GM06990 (cell line): ENCODE results near the gene NPS.

Experiments
- DNase-seq: peaks from one replicate; pipeline ENCODE4 v3.0.0-alpha.2; 2011; ENCODE audit not compliant: insufficient read length; ENCODE audit errors: extremely low read depth
- H3K27me3 ChIP-seq: replicated peaks from 2 replicates; pipeline ENCODE4 v1.6.0; 2011; ENCODE audit warnings: low read length; ENCODE audit not compliant: control insufficient read depth, insufficient read depth
- H3K36me3 ChIP-seq: 2 replicates; pipeline ENCODE4 v1.5.1; 2011; ENCODE audit warnings: low read length; ENCODE audit not compliant: control insufficient read depth, insufficient read depth
- H3K4me3 ChIP-seq: replicated peaks from 2 replicates; pipeline ENCODE4 v1.5.1; 2011; ENCODE audit warnings: low read depth, mild to moderate bottlenecking, control low read depth, low read length
- TF ChIP-seq, protein P1 (sequence below): IDR thresholded peaks from 2 replicates; pipeline ENCODE4 v1.5.1; 2011; ENCODE audit warnings: low read length, control low read depth, mild to moderate bottlenecking, inconsistent platforms; ENCODE audit not compliant: insufficient read depth, poor library complexity, severe bottlenecking

The NPS gene

DNA sequence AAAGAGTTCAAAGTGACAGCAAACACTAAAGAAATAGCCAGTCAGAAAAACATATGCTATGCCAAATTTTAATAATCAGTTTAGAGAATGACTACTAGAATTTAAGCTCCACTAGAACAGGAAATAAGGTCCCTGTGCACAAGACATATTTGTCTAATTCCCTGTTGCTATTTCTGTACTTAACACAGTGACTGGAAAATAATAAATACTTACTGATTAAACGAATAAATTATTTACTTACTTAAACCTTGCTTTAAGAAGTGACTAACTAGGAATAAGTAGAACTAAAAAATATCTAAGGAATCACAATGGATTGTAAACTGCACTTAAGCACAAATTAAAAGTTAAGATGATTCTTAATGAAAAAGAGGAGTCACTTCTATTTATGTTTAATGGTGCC lies 22.3 kb downstream of the NPS start:
- TF ChIP-seq, protein P1, sequence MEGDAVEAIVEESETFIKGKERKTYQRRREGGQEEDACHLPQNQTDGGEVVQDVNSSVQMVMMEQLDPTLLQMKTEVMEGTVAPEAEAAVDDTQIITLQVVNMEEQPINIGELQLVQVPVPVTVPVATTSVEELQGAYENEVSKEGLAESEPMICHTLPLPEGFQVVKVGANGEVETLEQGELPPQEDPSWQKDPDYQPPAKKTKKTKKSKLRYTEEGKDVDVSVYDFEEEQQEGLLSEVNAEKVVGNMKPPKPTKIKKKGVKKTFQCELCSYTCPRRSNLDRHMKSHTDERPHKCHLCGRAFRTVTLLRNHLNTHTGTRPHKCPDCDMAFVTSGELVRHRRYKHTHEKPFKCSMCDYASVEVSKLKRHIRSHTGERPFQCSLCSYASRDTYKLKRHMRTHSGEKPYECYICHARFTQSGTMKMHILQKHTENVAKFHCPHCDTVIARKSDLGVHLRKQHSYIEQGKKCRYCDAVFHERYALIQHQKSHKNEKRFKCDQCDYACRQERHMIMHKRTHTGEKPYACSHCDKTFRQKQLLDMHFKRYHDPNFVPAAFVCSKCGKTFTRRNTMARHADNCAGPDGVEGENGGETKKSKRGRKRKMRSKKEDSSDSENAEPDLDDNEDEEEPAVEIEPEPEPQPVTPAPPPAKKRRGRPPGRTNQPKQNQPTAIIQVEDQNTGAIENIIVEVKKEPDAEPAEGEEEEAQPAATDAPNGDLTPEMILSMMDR = no peak
- no peak overlapping the region for H3K4me3 ChIP-seq
- no peaks in the 10 kb centered on the region for H3K36me3 ChIP-seq
- H3K27me3 ChIP-seq = no peaks in the 10 kb centered on the region
- no peak for DNase-seq

DNA sequence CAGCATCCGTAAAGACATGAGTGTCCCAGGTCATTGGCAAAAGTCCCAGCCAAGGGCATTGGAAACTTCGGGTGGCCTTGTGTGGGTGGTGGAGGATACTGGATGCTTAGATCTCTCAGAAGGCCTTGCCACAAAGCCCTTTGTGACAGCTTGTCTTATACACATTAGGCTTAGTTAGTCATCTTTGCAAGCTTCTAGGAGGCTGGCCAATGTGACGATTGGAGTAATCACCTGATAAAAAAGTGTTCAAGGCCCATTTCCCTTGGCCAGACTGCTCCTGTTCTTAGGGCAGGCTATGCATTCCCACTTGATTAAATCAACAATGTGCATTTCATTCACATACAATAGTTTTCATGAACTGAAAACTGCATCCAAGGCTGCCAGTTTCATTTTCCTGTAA lies 26.9 kb downstream of the NPS start:
- Histone ChIP-seq H3K27me3 (no peaks in the 10 kb centered on the region), H3K4me3 (no peak overlapping the region), H3K36me3 (no peaks in the 10 kb centered on the region)
- no peak for DNase-seq
- TF ChIP-seq, protein P1 = no peak

DNA sequence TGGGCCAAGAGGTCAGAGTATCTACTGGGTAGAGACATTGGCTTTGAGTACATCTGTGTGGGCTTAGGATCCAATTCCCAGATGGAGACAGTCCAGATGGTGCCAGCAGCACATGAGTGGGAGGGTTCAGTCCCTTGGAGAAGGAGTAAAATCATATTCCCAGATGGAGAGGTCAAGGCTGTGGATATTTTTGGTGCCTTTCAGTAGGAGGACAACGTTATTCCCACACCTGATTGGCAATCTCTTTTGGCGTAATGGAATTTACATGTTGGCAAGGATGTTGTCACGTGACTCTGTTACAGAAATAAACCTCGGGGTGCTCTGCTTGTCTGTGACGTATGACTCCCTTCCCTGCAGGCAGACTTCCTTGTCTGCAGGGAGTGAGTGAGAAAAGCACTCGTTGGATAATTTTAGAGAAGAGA lies 27.6 kb downstream of the NPS start:
- Histone ChIP-seq H3K4me3 (no peak overlapping the region), H3K27me3 (no peaks in the 10 kb centered on the region), H3K36me3 (no peaks in the 10 kb centered on the region)
- TF ChIP-seq, protein P1 = no peak
- DNase-seq = no peak

DNA sequence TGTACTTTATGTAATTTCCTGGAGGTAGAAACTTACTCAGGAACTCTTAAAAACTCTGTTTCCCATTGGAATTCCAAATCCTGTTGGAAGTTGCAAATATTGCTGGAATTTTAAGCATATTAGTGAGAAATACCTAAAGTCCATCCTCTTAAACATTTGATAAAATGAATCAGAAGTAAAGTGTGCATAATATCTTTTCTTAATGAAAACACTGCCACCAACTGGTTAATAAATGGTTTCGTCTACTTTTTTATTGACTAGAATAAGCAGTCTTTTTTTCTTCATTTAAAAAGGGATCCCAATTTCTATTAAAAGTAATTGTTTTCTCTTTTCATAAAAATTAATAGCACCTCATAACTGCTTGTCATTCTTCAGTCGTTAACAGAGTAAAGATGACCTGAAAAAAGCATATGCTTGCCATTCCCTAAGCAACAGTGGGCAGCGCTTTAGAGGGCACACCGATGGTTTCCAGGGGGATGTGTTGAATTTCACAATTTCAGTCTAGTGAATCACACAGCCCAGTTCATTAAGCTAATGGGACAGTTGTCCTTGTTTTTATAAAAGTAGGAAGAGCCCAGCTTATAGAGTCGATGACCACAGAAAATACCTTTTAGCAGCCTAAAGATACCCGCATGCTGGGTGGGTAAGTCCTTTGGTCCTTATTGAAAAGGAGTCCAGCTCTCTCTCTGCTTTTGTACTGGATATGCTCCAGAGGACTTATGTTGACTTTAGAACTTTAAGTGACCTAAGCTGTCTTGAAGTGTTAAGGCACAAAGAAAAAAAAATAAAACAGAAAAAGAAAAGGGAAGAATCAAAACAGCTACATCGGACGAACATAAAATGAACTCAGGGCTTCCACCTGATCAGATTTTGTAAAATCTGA lies 28.5 kb downstream of the NPS start:
- Histone ChIP-seq H3K27me3 (no peaks in the 10 kb centered on the region), H3K36me3 (no peaks in the 10 kb centered on the region), H3K4me3 (no peak overlapping the region)
- TF ChIP-seq, protein P1 = no peak
- no peak for DNase-seq

DNA sequence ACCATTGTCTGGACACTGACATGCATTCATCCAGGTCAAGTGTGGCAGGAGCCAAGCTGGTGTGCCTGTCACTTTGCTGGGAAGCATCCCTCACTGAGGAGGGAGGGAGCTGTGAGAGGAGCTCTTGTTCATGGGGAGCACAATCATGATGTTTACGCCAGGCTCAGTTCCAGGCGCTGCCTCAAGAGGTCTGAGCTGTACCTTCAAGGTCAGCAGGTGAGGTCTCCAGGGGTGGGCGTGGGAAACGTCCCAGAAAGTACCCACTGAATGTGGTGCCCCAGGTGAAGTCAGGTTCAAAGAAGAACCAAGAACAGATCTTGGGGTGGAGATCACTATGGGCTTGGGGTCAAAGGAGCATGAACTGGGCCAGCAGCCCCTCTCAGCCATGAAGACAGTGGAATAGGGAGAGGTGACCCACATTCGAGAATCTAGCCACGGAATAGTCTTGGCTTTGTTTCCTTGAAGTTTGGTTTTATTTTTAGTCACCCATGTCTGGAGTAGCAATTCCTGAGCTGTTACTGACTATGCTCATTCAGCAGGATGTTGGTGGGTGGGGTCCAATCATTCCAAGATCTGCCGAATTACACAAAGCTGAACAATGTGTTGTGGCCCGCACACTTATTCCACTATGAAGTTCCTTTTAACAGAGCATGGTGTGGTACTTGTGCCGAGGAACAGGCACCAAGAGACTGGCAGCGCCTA lies 29.3 kb downstream of the NPS start:
- no peak overlapping the region for H3K4me3 ChIP-seq
- TF ChIP-seq, protein P1 = no peak
- DNase-seq = no peak

More for the DNA sequence above, 29.3 kb downstream of the NPS start:
- no peaks in the 10 kb centered on the region for H3K27me3 ChIP-seq
- no peaks in the 10 kb centered on the region for H3K36me3 ChIP-seq
